Ovary (tissue), 9 donors: Measurements from ENCODE around the gene TSC2. TPM values are rescaled to one million over a fixed set of nuclear protein-coding genes. Genes with fewer than 3 reads are reported as not detected.

Experiments used
- DNase-seq, 5 donors: peaks; one replicate each; pipeline ENCODE4 v3.0.0-alpha.2; 2019 to 2020
- H3K27ac ChIP-seq, 2 donors: fragments of 200-600 bp; one replicate each; pipeline versions ENCODE4 v1.5.1 to v1.8.0; 2019 to 2022
- H3K27me3 ChIP-seq: fragments of 200-600 bp; one replicate; pipeline ENCODE4 v1.8.0; 2022
- H3K36me3 ChIP-seq: fragments of 200-600 bp; sonication (generic); one replicate; pipeline ENCODE4 v1.5.1; 2019
- H3K4me1 ChIP-seq: one replicate; pipeline ENCODE4 v1.8.1; 2013; ENCODE audit warnings: mild to moderate bottlenecking, moderate library complexity; ENCODE audit not compliant: insufficient read depth
- H3K4me3 ChIP-seq: fragments of 200-600 bp; sonication (generic); one replicate; pipeline ENCODE4 v1.5.1; 2017
- H3K9me3 ChIP-seq, 2 donors: fragments of 200-600 bp in 1 of 2; sonication (generic) in 1 of 2; one replicate each; pipeline versions ENCODE4 v1.5.1 to v1.8.1; 2013 to 2019; ENCODE audit warnings: mild to moderate bottlenecking in 1 of 2, moderate library complexity in 1 of 2
- CTCF ChIP-seq, 3 donors: fragments of 450-650 bp in 2 of 3; fragments of 200-600 bp in 1 of 3; IDR thresholded peaks; one replicate each; pipeline versions ENCODE4 v1.5.1 to v1.8.0; 2016 to 2022; ENCODE audit warnings: antibody characterized with exemption in 3 of 3, mild to moderate bottlenecking in 1 of 3
- EP300 ChIP-seq: sonication (generic); formaldehyde crosslinking; IDR thresholded peaks from one replicate; pipeline ENCODE4 v1.6.1; 2017; ENCODE audit warnings: antibody characterized with exemption
- POLR2A ChIP-seq: fragments of 450-650 bp; IDR thresholded peaks from one replicate; pipeline ENCODE4 v1.6.1; 2017; ENCODE audit warnings: antibody characterized with exemption, mild to moderate bottlenecking, moderate library complexity
- WGBS, 3 donors: extraction: QIAGEN DNeasy Blood & Tissue Kit in 1 of 3; methylation state at CpG; one replicate each; pipeline versions ENCODE4 v1.1.5 to v1.1.7; 2013 to 2017; 5-methylcytosine and 5-hydroxymethylcytosine counted together
- intact Hi-C, 4 donors: fragments of 100-400 bp; cut with DNase I; formaldehyde crosslinking; loops; one replicate each; pipeline versions ENCODE4 v1.11.0 to v1.15.1; 2022 to 2023
- polyA plus RNA-seq, 2 donors: library from polyadenylated mRNA; stranded (reverse); fragments of 200-250 nt in 1 of 2; fragments of 350-450 nt in 1 of 2; fragmentation: Illumina TruSeq in 1 of 2; extraction: RNeasy Lipid Tissue Mini Kit (QIAGEN cat#74804) in 1 of 2; gene quantifications; one replicate each; pipeline ENCODE4 v1.2.3, GENCODE V29; 2013 to 2014
- total RNA-seq, 7 donors: library from RNA; depleted of rRNA in 2 of 7; stranded (reverse); fragments of >200 nt in 2 of 7; fragmentation: NEBNext Ultra II Directional in 3 of 7; extraction: Animal tissue kit (Norgen Biotek cat#: 25700) in 3 of 7; gene quantifications; one replicate each; pipeline versions ENCODE4 v1.1.0 to v1.2.4, GENCODE V29; 2016 to 2023
- donor health status: DM: no; HTN: no; CAD: no; lungs with moderate emphysema.
- donor health status: DM: no; HTN: no; CAD: no.
- donor health status: Bipolar disorder and iron deficiency.
- donor health status: DM: yes; HTN: yes; CAD: no.
- donor health status: DM: no; HTN: no; CAD: no.
- donor health status: DM: yes; HTN: yes; CAD: no.

Gene TSC2
- total and polyA plus RNA-seq, 9 donors = 47.0 to 150 (median 96.0) TPM

GRCh38 chr16:2082983-2083364, 35.2 kb downstream of the TSC2 start:
- intact Hi-C loops = no loop called here
- WGBS, 3 donors = 31 to 54% (median 43%) methylated on average over 13 to 16 of the region's 16 CpGs
- H3K27me3 ChIP-seq = no peaks in the 10 kb centered on the region
- DNase-seq = peak in 3 of 5 donors; percentile 57 to 66 (median 60)
- no peaks in the 10 kb centered on the region for H3K36me3 ChIP-seq
- H3K27ac ChIP-seq = peak overlapping the region; percentile 14 to 62
- no peak overlapping the region for H3K4me3 ChIP-seq
- no peak for TF ChIP-seq CTCF (IDR thresholded peaks at IDR 0.05)
- TF ChIP-seq EP300 = no peak
- no peak for TF ChIP-seq POLR2A
- H3K4me1 ChIP-seq = peaks cover 8% of the 10 kb centered on the region
- H3K9me3 ChIP-seq = no peaks in the 10 kb centered on the region

GRCh38 chr16:2083409-2083808, 35.6 kb downstream of the TSC2 start:
- Histone ChIP-seq H3K27ac (peak overlapping the region; percentile 14 to 62), H3K4me3 (no peak overlapping the region), H3K36me3 (no peaks in the 10 kb centered on the region), H3K4me1 (peaks cover 8% of the 10 kb centered on the region), H3K9me3 (no peaks in the 10 kb centered on the region), H3K27me3 (no peaks in the 10 kb centered on the region)
- DNase-seq = no peak
- WGBS, 3 donors = 66 to 80% (median 67%) methylated on average over 19 of the region's 19 CpGs
- TF ChIP-seq CTCF (IDR thresholded peaks at IDR 0.05) (no peak), POLR2A (no peak), EP300 (no peak)
- intact Hi-C loops = no loop called here

DNA sequence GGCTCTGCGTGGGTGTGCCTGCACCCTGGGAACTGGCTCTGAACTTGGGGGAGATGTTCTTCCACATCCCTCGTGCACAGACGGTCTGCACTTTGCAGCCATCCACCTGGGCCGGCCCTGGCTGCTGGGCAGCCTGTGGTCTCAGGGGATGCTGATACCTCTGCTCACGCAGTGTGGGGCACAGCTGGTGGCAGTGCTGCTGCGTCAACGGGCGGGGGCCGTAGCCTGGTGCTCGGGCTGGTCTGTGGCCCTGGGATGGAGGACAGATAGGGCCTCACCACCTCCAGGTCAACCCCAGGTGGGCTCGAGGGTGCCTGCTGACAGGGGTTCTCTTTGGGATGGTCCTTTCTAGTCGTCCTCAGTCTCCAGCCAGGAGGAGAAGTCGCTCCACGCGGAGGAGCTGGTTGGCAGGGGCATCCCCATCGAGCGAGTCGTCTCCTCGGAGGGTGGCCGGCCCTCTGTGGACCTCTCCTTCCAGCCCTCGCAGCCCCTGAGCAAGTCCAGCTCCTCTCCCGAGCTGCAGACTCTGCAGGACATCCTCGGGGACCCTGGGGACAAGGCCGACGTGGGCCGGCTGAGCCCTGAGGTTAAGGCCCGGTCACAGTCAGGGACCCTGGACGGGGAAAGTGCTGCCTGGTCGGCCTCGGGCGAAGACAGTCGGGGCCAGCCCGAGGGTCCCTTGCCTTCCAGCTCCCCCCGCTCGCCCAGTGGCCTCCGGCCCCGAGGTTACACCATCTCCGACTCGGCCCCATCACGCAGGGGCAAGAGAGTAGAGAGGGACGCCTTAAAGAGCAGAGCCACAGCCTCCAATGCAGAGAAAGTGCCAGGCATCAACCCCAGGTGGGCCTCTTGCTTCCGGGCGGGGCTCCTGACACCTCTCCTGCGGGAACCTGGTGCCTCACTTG, 36.3 kb downstream of the TSC2 start:
- WGBS, 3 donors = 89 to 90% (median 89%) methylated on average over 30 to 44 of the region's 44 CpGs
- intact Hi-C loops = no loop called here
- H3K27me3 ChIP-seq = no peaks in the 10 kb centered on the region
- no peak overlapping the region for H3K27ac ChIP-seq
- no peaks in the 10 kb centered on the region for H3K9me3 ChIP-seq
- H3K36me3 ChIP-seq = no peaks in the 10 kb centered on the region
- peaks cover 8% of the 10 kb centered on the region for H3K4me1 ChIP-seq
- TF ChIP-seq EP300 = no peak
- no peak for TF ChIP-seq CTCF (IDR thresholded peaks at IDR 0.05)
- no peak for TF ChIP-seq POLR2A
- no peak for DNase-seq
- no peak overlapping the region for H3K4me3 ChIP-seq

DNA sequence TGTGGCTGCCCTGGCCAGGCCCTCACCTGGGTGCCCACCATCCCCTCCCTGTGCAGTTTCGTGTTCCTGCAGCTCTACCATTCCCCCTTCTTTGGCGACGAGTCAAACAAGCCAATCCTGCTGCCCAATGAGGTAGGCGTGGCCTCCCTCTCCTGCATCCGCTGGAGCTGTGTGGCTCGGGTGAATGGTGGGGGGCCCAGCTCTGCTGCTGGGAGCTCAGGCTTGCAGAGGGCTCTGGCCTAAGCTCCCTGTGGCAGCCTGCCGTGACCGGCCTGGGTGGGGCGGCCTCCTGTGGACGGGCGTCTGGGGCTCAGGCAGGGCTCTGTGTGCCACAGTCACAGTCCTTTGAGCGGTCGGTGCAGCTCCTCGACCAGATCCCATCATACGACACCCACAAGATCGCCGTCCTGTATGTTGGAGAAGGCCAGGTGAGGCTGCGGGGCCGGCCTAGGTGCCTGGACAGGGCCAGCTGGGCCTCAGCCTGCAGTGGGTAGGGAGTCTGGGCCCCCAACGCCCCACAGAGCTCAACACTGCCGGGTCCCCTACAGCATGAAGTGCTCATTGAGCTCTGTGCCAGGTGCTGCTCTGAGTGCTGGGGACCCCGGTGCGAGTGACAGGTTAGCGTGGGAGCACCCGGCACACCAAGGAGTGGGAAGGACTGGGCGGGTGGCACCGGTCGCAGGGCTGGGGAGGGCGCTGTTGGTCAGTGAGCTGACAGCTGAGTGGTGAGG, 37.3 kb downstream of the TSC2 start:
- Histone ChIP-seq H3K27me3 (no peaks in the 10 kb centered on the region), H3K27ac (no peak overlapping the region), H3K4me3 (no peak overlapping the region), H3K4me1 (peaks cover 8% of the 10 kb centered on the region), H3K9me3 (no peaks in the 10 kb centered on the region), H3K36me3 (no peaks in the 10 kb centered on the region)
- no peak for DNase-seq
- TF ChIP-seq POLR2A = no peak
- TF ChIP-seq EP300 = no peak
- TF ChIP-seq CTCF (IDR thresholded peaks at IDR 0.05) = no peak
- intact Hi-C loops = no loop called here
- 88 to 95% (median 89%) methylated on average over 21 to 29 of the region's 29 CpGs for WGBS, 3 donors
